ENCODE data around the gene SPN. TPM values are rescaled to one million over a fixed set of nuclear protein-coding genes. Genes with fewer than 3 reads are reported as not detected.

The SPN gene
- polyA plus RNA-seq, 1 donor (not counting 4 experiments of a cell fraction or from before 2014, with no cell fraction given), result 0.07 TPM

DNA sequence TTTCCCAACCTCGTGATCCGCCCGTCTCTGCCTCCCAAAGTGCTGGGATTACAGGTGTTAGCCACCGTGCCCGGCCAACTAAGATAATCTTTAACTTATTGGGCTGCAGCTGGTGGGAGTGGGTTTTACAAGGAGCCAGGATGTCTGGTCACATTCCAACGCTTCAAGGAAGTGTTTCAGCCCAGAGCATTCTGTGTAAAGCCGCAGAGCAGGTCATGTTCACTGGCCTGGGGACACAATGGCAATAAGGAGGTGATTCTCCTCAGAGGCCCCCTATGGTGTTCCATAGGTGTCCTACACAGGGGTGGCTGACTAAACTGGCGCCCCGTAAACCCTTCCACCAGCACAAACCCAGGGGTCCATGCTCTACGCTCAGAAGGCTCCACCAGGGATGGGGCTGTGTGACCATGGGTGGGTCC lies 17.1 kb downstream of the SPN start:
- Histone ChIP-seq H4K20me1 (ENCODE audit: control insufficient read depth, extremely low read depth, insufficient read depth, low read length) (no peaks in the 10 kb centered on the region), H3K4me3 (ENCODE audit: control insufficient read depth in 2 of 3, extremely low read depth in 1 of 3, insufficient read depth in 2 of 3, low read depth in 1 of 3, low read length in 3 of 3) (no peak overlapping the region)
- FAIRE-seq, result no peak

DNA sequence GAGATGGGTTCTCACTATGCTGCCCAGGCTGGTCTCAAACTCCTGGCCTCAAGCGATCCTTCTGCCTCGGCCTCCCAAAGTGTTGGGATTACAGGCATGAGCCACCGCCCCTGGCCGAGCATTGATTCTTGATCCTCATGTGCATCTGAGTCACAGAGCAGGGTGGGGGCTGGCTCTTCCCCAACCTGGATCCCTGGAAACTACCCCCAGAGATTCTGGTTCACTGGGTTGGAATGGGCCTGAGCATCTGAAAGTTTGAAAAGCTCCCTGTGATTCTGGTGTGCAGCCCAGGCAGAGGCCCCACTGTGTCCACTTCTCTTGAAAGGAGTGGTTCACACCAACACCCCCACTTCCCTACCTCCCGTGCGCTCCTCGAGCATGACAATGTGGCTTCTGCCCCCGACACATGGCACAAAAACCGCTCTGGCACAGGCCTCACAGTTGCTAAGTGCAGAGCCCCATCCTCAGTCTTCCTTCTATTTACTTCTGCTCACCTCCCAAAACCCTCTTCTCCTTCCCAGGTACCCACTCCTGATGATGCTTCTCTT lies 20.6 kb downstream of the SPN start:
- Histone ChIP-seq H3K4me3 (ENCODE audit: control insufficient read depth in 2 of 3, extremely low read depth in 1 of 3, insufficient read depth in 2 of 3, low read depth in 1 of 3, low read length in 3 of 3) (no peak overlapping the region), H3K9me3 (ENCODE audit: control insufficient read depth, low read depth, low read length) (no peaks in the 10 kb centered on the region), H3K9ac (ENCODE audit: control insufficient read depth, extremely low read depth, insufficient read depth, low read length) (no peak overlapping the region), H3K9me1 (ENCODE audit: control insufficient read depth, extremely low read depth, insufficient read depth, low read length) (no peaks in the 10 kb centered on the region), H3K27ac (ENCODE audit: control insufficient read depth, insufficient read depth, low read length) (no peak overlapping the region), H3K79me2 (ENCODE audit: control insufficient read depth, insufficient read depth, low read length) (no peaks in the 10 kb centered on the region), H3K36me3 (ENCODE audit: control insufficient read depth in 2 of 2, extremely low read depth in 1 of 2, insufficient read depth in 2 of 2, low read length in 2 of 2) (no peaks in the 10 kb centered on the region), H3K4me1 (ENCODE audit: control insufficient read depth, extremely low read depth, insufficient read depth, low read length) (no peaks in the 10 kb centered on the region), H4K20me1 (ENCODE audit: control insufficient read depth, extremely low read depth, insufficient read depth, low read length) (no peaks in the 10 kb centered on the region), H2AFZ (ENCODE audit: control insufficient read depth, low read length) (no peak overlapping the region), H3K4me2 (ENCODE audit: control insufficient read depth, extremely low read depth, insufficient read depth, low read depth, low read length) (no peak overlapping the region), H3K27me3 (ENCODE audit: control insufficient read depth, extremely low read depth, insufficient read depth, low read length) (no peaks in the 10 kb centered on the region)
- FAIRE-seq (no peak), DNase-seq (ENCODE audit: low read depth, low spot score) (no peak)
- dilution Hi-C loops (cut with MboI; ENCODE audit: extremely low pct_ligation_motif_present, low sequenced_read_pairs), result no loop called here
- TF ChIP-seq, protein P1, sequence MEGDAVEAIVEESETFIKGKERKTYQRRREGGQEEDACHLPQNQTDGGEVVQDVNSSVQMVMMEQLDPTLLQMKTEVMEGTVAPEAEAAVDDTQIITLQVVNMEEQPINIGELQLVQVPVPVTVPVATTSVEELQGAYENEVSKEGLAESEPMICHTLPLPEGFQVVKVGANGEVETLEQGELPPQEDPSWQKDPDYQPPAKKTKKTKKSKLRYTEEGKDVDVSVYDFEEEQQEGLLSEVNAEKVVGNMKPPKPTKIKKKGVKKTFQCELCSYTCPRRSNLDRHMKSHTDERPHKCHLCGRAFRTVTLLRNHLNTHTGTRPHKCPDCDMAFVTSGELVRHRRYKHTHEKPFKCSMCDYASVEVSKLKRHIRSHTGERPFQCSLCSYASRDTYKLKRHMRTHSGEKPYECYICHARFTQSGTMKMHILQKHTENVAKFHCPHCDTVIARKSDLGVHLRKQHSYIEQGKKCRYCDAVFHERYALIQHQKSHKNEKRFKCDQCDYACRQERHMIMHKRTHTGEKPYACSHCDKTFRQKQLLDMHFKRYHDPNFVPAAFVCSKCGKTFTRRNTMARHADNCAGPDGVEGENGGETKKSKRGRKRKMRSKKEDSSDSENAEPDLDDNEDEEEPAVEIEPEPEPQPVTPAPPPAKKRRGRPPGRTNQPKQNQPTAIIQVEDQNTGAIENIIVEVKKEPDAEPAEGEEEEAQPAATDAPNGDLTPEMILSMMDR (optimal IDR thresholded peaks at IDR 0.05 in 1 of 3, IDR thresholded peaks at IDR 0.05 in 1 of 3, conservative IDR thresholded peaks at IDR 0.05 in 1 of 3; ENCODE audit: extremely low read depth in 1 of 3, insufficient read depth in 2 of 3, low read length in 3 of 3), result no peak
- no peak for TF ChIP-seq EZH2 (IDR thresholded peaks at IDR 0.05; ENCODE audit: low read length)

More for the DNA sequence above, 17.1 kb downstream of the SPN start:
- H3K4me2 ChIP-seq (ENCODE audit: control insufficient read depth, extremely low read depth, insufficient read depth, low read depth, low read length), result no peak overlapping the region
- no peak overlapping the region for H3K27ac ChIP-seq (ENCODE audit: control insufficient read depth, insufficient read depth, low read length)
- H3K27me3 ChIP-seq (ENCODE audit: control insufficient read depth, extremely low read depth, insufficient read depth, low read length), result no peaks in the 10 kb centered on the region
- no peaks in the 10 kb centered on the region for H3K79me2 ChIP-seq (ENCODE audit: control insufficient read depth, insufficient read depth, low read length)
- H3K36me3 ChIP-seq (ENCODE audit: control insufficient read depth in 2 of 2, extremely low read depth in 1 of 2, insufficient read depth in 2 of 2, low read length in 2 of 2), result no peaks in the 10 kb centered on the region
- H3K9me1 ChIP-seq (ENCODE audit: control insufficient read depth, extremely low read depth, insufficient read depth, low read length), result no peaks in the 10 kb centered on the region
- H3K4me1 ChIP-seq (ENCODE audit: control insufficient read depth, extremely low read depth, insufficient read depth, low read length), result no peaks in the 10 kb centered on the region
- no peak overlapping the region for H2AFZ ChIP-seq (ENCODE audit: control insufficient read depth, low read length)
- TF ChIP-seq, protein P1 (optimal IDR thresholded peaks at IDR 0.05 in 1 of 3, IDR thresholded peaks at IDR 0.05 in 1 of 3, conservative IDR thresholded peaks at IDR 0.05 in 1 of 3; ENCODE audit: extremely low read depth in 1 of 3, insufficient read depth in 2 of 3, low read length in 3 of 3), result no peak
- no peak for TF ChIP-seq EZH2 (IDR thresholded peaks at IDR 0.05; ENCODE audit: low read length)
- H3K9me3 ChIP-seq (ENCODE audit: control insufficient read depth, low read depth, low read length), result no peaks in the 10 kb centered on the region
- DNase-seq (ENCODE audit: low read depth, low spot score), result no peak
- dilution Hi-C loops (cut with MboI; ENCODE audit: extremely low pct_ligation_motif_present, low sequenced_read_pairs), result no loop called here
- H3K9ac ChIP-seq (ENCODE audit: control insufficient read depth, extremely low read depth, insufficient read depth, low read length), result no peak overlapping the region
